Neural progenitor cell (in vitro differentiated cells): ENCODE data around the gene PVALEF. TPM values are rescaled to one million over a fixed set of nuclear protein-coding genes. Genes with fewer than 3 reads are reported as not detected.

Experiments
- DNase-seq: peaks from one replicate; pipeline ENCODE4 v3.0.0-alpha.2; 2016; ENCODE audit warnings: low spot score
- H2AFZ ChIP-seq: fragments of 200-600 bp; sonication (generic); replicated peaks from 2 replicates; pipeline ENCODE4 v1.6.1; 2016; ENCODE audit warnings: antibody characterized with exemption
- H3F3A ChIP-seq: fragments of 200-600 bp; sonication (generic); 2 replicates; pipeline ENCODE4 v1.6.1; 2016; ENCODE audit warnings: antibody characterized with exemption, low read depth
- H3K27ac ChIP-seq: fragments of 200-600 bp; sonication (generic); 2 replicates; pipeline ENCODE4 v1.5.1; 2016; ENCODE audit warnings: mild to moderate bottlenecking
- H3K27me3 ChIP-seq: fragments of 200-600 bp; sonication (generic); 2 replicates; pipeline ENCODE4 v1.6.1; 2016; ENCODE audit warnings: mild to moderate bottlenecking, moderate library complexity
- H3K36me3 ChIP-seq: fragments of 200-600 bp; sonication (generic); 2 replicates; pipeline ENCODE4 v1.5.1; 2016
- H3K4me1 ChIP-seq: fragments of 200-600 bp; sonication (generic); 2 replicates; pipeline ENCODE4 v1.6.1; 2016; ENCODE audit warnings: mixed run types
- H3K4me2 ChIP-seq: fragments of 200-600 bp; sonication (generic); 2 replicates; pipeline ENCODE4 v1.6.1; 2016
- H3K4me3 ChIP-seq: fragments of 200-600 bp; sonication (generic); 2 replicates; pipeline ENCODE4 v1.5.1; 2016
- H3K79me2 ChIP-seq: fragments of 200-600 bp; sonication (generic); 2 replicates; pipeline ENCODE4 v1.6.1; 2016; ENCODE audit warnings: low read depth
- H3K9ac ChIP-seq: fragments of 200-600 bp; sonication (generic); 2 replicates; pipeline ENCODE4 v1.6.1; 2016
- H3K9me3 ChIP-seq: fragments of 200-600 bp; sonication (generic); 2 replicates; pipeline ENCODE4 v1.5.1; 2016; ENCODE audit warnings: low read depth
- H4K20me1 ChIP-seq: fragments of 200-600 bp; sonication (generic); 2 replicates; pipeline ENCODE4 v1.6.1; 2016; ENCODE audit warnings: low read depth
- H3K27ac Mint-ChIP-seq: 3 replicates; pipeline ENCODE4 v1.8.0; 2021; ENCODE audit warnings: mixed read lengths
- H3K27me3 Mint-ChIP-seq: 2 replicates; pipeline ENCODE4 v1.8.0; 2022; ENCODE audit warnings: low read depth, mild to moderate bottlenecking, inconsistent platforms, moderate library complexity, mixed read lengths; ENCODE audit not compliant: insufficient read depth
- H3K36me3 Mint-ChIP-seq: 3 replicates; pipeline ENCODE4 v1.8.0; 2021; ENCODE audit warnings: mixed read lengths
- H3K4me1 Mint-ChIP-seq: 3 replicates; pipeline ENCODE4 v1.8.0; 2021; ENCODE audit warnings: mixed read lengths
- H3K4me3 Mint-ChIP-seq: 3 replicates; pipeline ENCODE4 v1.8.0; 2021; ENCODE audit warnings: mild to moderate bottlenecking, moderate library complexity, mixed read lengths
- H3K9me3 Mint-ChIP-seq: 3 replicates; pipeline ENCODE4 v1.8.0; 2020; ENCODE audit warnings: mixed read lengths
- EZH2 ChIP-seq: fragments of 200-600 bp; sonication (generic); IDR thresholded peaks from 2 replicates; pipeline ENCODE4 v1.6.1; 2017; ENCODE audit warnings: antibody characterized with exemption, mild to moderate bottlenecking, moderate library complexity
- EZH2phosphoT487 ChIP-seq: fragments of 200-600 bp; sonication (generic); IDR thresholded peaks from 2 replicates; pipeline ENCODE4 v1.6.1; 2017; ENCODE audit warnings: antibody characterized with exemption
- total RNA-seq: library from RNA; depleted of rRNA; stranded (reverse); fragments of >200 nt; gene quantifications from 2 replicates; pipeline ENCODE4 v1.2.3, GENCODE V29; 2015; ENCODE audit warnings: low replicate concordance
- TF ChIP-seq, protein P1 (sequence below): fragments of 200-600 bp; sonication (generic); IDR thresholded peaks from 2 replicates; pipeline ENCODE4 v1.5.1; 2017; ENCODE audit warnings: antibody characterized with exemption, mild to moderate bottlenecking

PVALEF gene
- total RNA-seq, 1 donor from 2014 or later: not detected

DNA sequence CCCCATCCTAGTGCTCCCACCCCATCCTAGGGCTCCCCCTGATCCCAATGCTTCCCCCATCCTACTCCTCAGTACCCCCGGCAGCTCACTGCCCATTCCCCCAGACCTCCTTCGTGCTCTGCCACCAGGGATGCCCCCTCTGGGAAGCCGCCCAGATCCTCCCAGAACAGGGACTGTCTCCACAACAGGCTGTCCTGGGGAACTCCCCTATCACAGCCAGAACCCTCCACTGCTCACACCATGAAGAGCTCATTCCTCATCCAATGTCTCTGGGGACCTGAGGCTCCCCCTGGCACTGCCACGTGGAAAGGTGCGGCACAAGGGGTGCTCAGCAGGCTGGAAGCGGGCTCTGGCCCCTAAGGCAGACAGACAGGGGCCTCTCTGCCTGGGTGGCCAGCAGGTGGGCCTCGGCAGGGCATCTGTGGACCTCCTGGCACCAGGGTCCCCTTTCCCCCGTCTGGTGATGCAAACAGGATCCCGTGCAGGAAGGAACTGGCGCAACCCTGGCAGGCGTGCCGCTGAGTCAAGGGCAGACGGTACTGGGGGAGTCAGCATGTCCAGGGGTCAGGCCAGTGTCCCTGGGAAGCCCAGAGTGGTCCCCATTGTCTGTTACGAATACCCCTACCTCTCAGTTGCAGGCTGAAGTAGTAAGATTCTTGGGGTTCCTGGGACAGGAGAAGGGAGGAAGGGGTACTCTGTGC lies 14.8 kb upstream of the PVALEF start:
- no peaks in the 10 kb centered on the region for H4K20me1 ChIP-seq
- no peaks in the 10 kb centered on the region for H3K27me3 ChIP-seq
- H2AFZ ChIP-seq: no peak overlapping the region
- H3K36me3 ChIP-seq: no peaks in the 10 kb centered on the region
- no peaks in the 10 kb centered on the region for H3K79me2 ChIP-seq
- TF ChIP-seq, protein P1, sequence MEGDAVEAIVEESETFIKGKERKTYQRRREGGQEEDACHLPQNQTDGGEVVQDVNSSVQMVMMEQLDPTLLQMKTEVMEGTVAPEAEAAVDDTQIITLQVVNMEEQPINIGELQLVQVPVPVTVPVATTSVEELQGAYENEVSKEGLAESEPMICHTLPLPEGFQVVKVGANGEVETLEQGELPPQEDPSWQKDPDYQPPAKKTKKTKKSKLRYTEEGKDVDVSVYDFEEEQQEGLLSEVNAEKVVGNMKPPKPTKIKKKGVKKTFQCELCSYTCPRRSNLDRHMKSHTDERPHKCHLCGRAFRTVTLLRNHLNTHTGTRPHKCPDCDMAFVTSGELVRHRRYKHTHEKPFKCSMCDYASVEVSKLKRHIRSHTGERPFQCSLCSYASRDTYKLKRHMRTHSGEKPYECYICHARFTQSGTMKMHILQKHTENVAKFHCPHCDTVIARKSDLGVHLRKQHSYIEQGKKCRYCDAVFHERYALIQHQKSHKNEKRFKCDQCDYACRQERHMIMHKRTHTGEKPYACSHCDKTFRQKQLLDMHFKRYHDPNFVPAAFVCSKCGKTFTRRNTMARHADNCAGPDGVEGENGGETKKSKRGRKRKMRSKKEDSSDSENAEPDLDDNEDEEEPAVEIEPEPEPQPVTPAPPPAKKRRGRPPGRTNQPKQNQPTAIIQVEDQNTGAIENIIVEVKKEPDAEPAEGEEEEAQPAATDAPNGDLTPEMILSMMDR: no peak
- TF ChIP-seq EZH2 (no peak), EZH2phosphoT487 (no peak)
- H3K4me2 ChIP-seq: no peak overlapping the region
- Mint-ChIP-seq H3K9me3 (no peaks in the 10 kb centered on the region), H3K27ac (no peak overlapping the region), H3K4me3 (no peak overlapping the region), H3K36me3 (peaks cover 3% of the 10 kb centered on the region), H3K4me1 (peaks cover 4% of the 10 kb centered on the region), H3K27me3 (no peaks in the 10 kb centered on the region)
- H3F3A ChIP-seq: no peaks in the 10 kb centered on the region
- no peak overlapping the region for H3K27ac ChIP-seq
- no peaks in the 10 kb centered on the region for H3K4me1 ChIP-seq
- DNase-seq: no peak
- H3K9ac ChIP-seq: no peak overlapping the region
- H3K9me3 ChIP-seq: no peaks in the 10 kb centered on the region
- no peak overlapping the region for H3K4me3 ChIP-seq

DNA sequence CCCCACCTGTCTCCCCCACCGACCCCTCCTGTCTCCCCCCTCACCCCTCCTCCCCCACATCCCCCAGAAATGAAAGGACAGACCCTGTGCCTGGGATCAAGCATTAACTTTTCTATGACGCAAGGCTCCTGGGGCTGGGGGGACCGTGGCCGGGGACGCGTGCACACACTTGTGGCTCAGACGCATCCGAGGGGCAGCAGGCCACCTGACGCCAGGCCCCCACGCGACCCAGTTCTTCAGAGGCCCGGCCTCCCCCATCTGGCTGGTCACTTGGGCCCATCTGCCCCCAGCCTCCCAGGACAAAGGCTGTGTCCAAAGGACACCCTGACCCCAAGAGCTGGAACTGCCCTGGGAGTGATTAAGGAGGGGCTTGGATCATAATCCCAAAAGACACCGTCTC lies 14.0 kb upstream of the PVALEF start:
- Histone ChIP-seq H3K4me2 (no peak overlapping the region), H3K36me3 (no peaks in the 10 kb centered on the region), H3K4me1 (no peaks in the 10 kb centered on the region), H3F3A (no peaks in the 10 kb centered on the region), H3K9ac (no peak overlapping the region), H3K4me3 (no peak overlapping the region), H2AFZ (no peak overlapping the region), H4K20me1 (no peaks in the 10 kb centered on the region), H3K27ac (no peak overlapping the region), H3K9me3 (no peaks in the 10 kb centered on the region), H3K27me3 (no peaks in the 10 kb centered on the region), H3K79me2 (no peaks in the 10 kb centered on the region)
- H3K36me3 Mint-ChIP-seq: peaks cover 3% of the 10 kb centered on the region
- H3K27ac Mint-ChIP-seq: peak overlapping the region; percentile 54
- TF ChIP-seq, protein P1: no peak
- TF ChIP-seq EZH2phosphoT487 (no peak), EZH2 (no peak)
- DNase-seq: no peak
- H3K4me1 Mint-ChIP-seq: peaks cover 4% of the 10 kb centered on the region
- H3K4me3 Mint-ChIP-seq: no peak overlapping the region
- no peaks in the 10 kb centered on the region for H3K27me3 Mint-ChIP-seq
- no peaks in the 10 kb centered on the region for H3K9me3 Mint-ChIP-seq

DNA sequence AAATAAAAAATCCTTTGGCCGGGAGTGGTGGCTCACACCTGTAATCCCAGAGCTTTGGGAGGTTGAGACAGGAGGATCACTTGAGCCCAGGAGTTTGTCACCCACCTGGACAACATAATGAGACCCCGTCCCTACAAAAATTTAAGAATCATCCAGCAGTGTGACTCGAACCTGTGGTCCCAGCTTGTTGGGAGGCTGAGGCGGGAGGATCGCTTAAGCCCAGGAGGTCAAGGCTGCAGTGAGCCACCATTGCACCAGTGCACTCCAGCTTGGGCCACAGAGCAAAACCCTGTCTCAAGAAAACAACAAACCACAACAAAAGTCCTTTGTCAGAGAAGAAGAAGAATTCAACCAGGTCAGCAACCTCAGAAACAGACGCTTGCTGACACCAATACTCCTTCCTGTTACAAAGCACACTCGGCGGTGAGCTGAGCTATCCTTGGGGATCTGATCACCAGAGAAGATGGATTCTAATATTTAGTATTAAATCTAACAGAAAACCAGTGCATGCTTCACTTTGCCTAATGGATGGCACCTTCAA lies 12.9 kb upstream of the PVALEF start:
- H3K4me3 Mint-ChIP-seq: no peak overlapping the region
- TF ChIP-seq, protein P1: no peak
- TF ChIP-seq EZH2 (no peak), EZH2phosphoT487 (no peak)
- no peaks in the 10 kb centered on the region for H3K9me3 Mint-ChIP-seq
- H3K27me3 ChIP-seq: no peaks in the 10 kb centered on the region
- no peaks in the 10 kb centered on the region for H3K9me3 ChIP-seq
- peaks cover 4% of the 10 kb centered on the region for H3K4me1 Mint-ChIP-seq
- H3K9ac ChIP-seq: no peak overlapping the region
- no peaks in the 10 kb centered on the region for H3K27me3 Mint-ChIP-seq
- no peak overlapping the region for H3K4me3 ChIP-seq
- no peaks in the 10 kb centered on the region for H3K4me1 ChIP-seq
- H4K20me1 ChIP-seq: no peaks in the 10 kb centered on the region
- DNase-seq: no peak
- no peaks in the 10 kb centered on the region for H3K79me2 ChIP-seq
- no peak overlapping the region for H2AFZ ChIP-seq
- H3K27ac Mint-ChIP-seq: no peak overlapping the region
- no peak overlapping the region for H3K27ac ChIP-seq
- H3K36me3 ChIP-seq: no peaks in the 10 kb centered on the region
- H3F3A ChIP-seq: no peaks in the 10 kb centered on the region
- H3K4me2 ChIP-seq: no peak overlapping the region
- peaks cover 3% of the 10 kb centered on the region for H3K36me3 Mint-ChIP-seq
